SH-SY5Y (cell line): Measurements from ENCODE around the gene MEA1.

Source experiments
- GATA2 ChIP-seq: IDR thresholded peaks from 2 replicates; pipeline ENCODE4 v1.6.1; 2011; ENCODE audit warnings: mild to moderate bottlenecking, low read depth, low read length
- GATA3 ChIP-seq: IDR thresholded peaks from 2 replicates; pipeline ENCODE4 v1.6.1; 2011; ENCODE audit warnings: low read depth, mild to moderate bottlenecking, low read length, moderate library complexity

DNA sequence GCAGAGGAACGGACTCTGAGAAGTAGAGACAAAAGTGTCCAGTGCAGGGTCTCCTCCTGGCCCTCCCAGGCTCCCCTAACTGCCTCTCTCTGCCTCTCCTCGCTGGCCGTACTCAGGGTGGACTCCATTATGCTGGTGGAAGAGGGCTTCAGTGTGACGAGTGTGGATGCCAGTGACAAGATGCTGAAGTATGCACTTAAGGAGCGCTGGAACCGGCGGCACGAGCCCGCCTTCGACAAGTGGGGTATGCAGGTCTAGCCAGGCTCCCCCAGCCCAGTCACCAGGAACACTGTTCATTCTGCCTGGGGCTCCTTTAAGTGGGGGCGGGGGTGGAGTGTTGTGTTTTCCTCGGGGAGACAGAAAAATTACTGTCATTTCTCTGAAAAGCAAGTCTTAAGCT, 51.6 kb downstream of the MEA1 start:
- no peak for TF ChIP-seq GATA2
- no peak for TF ChIP-seq GATA3
